Right lung (tissue), 5 donors: ENCODE results near the gene FOLR3. TPM values are rescaled to one million over a fixed set of nuclear protein-coding genes. Genes with fewer than 3 reads are reported as not detected.
A peak's percentile ranks its signal among the peaks of the same experiment; 100 is the strongest.
"Not testable (repeated sequence)": the region's sequence is repeated elsewhere in the genome, so short reads cannot be mapped to it uniquely, and the experiment has no call there.

Experiments used
- DNase-seq, 2 donors: peaks; one replicate each; pipeline ENCODE4 v3.0.0-alpha.2; 2013
- polyA plus RNA-seq, 5 donors: library from polyadenylated mRNA; unstranded; fragments of 120-200 nt; gene quantifications; one replicate each; pipeline versions ENCODE4 v1.2.1 to v1.2.3, GENCODE V29; 2013; ENCODE audit warnings: inconsistent platforms in 1 of 5, low replicate concordance in 1 of 5; ENCODE audit not compliant: insufficient read length in 5 of 5, insufficient read depth in 1 of 5

Gene FOLR3
- polyA plus RNA-seq, 5 donors, result 1.6 to 2.5 (median 1.8) TPM

GRCh38 chr11:72122607-72123006, 12.9 kb upstream of the FOLR3 start:
- DNase-seq, result no peak

- DNase-seq, result no peak
Measured at GRCh38 chr11:72123117-72123653, 12.3 kb upstream of the FOLR3 start.

- no peak for DNase-seq
Measured at GRCh38 chr11:72124046-72124445, 11.5 kb upstream of the FOLR3 start.

GRCh38 chr11:72125956-72126355, 9.6 kb upstream of the FOLR3 start:
- DNase-seq, result no peak

- DNase-seq, result no peak
Measured at GRCh38 chr11:72127923-72128322, 7.6 kb upstream of the FOLR3 start.

- no peak for DNase-seq
Measured at GRCh38 chr11:72129381-72129780, 6.1 kb upstream of the FOLR3 start.

- DNase-seq, result no peak
Measured at GRCh38 chr11:72132646-72133045, 2.9 kb upstream of the FOLR3 start.

GRCh38 chr11:72135891-72136683, 562 bp downstream of the FOLR3 start:
- DNase-seq, result no peak

- DNase-seq, result no peak
Measured at GRCh38 chr11:72136684-72137262, 1.2 kb downstream of the FOLR3 start.

- peak in 1 of 2 donors; percentile 10 for DNase-seq
Measured at GRCh38 chr11:72138821-72139390, 3.4 kb downstream of the FOLR3 start.

GRCh38 chr11:72139500-72139899, 4.0 kb downstream of the FOLR3 start:
- DNase-seq, result no peak

- DNase-seq, result no peak
Measured at GRCh38 chr11:72140661-72141060, 5.1 kb downstream of the FOLR3 start.

- no peak for DNase-seq
Measured at GRCh38 chr11:72141066-72141465, 5.5 kb downstream of the FOLR3 start.

- not testable (repeated sequence) for DNase-seq
Measured at GRCh38 chr11:72142086-72142485, 6.6 kb downstream of the FOLR3 start.

- not testable (repeated sequence) for DNase-seq
Measured at GRCh38 chr11:72142543-72142942, 7.0 kb downstream of the FOLR3 start.

- DNase-seq, result no peak
Measured at GRCh38 chr11:72144807-72145565, 9.5 kb downstream of the FOLR3 start.

- no peak for DNase-seq
Measured at GRCh38 chr11:72146625-72147024, 11.1 kb downstream of the FOLR3 start.

GRCh38 chr11:72150882-72151281, 15.4 kb downstream of the FOLR3 start:
- no peak for DNase-seq

GRCh38 chr11:72153874-72154273, 18.3 kb downstream of the FOLR3 start:
- not testable (repeated sequence) for DNase-seq

GRCh38 chr11:72154816-72155215, 19.3 kb downstream of the FOLR3 start:
- DNase-seq, result no peak

GRCh38 chr11:72155751-72156150, 20.2 kb downstream of the FOLR3 start:
- no peak for DNase-seq

- no peak for DNase-seq
Measured at GRCh38 chr11:72157131-72157530, 21.6 kb downstream of the FOLR3 start.
